T-helper 22 cell (primary cell): ENCODE measurements around the gene SLC15A3.

Experiments used
- DNase-seq: peaks from one replicate; pipeline ENCODE4 v3.0.0-alpha.2; 2020; ENCODE audit warnings: low read depth

Gene SLC15A3

GRCh38 chr11:60951904-60952741 lies at the start of gene SLC15A3:
SLC15A3 (minus strand) TSS chr11:60952176; CDS start chr11:60951551, 625 bp downstream.
- DNase-seq, result no peak

DNA sequence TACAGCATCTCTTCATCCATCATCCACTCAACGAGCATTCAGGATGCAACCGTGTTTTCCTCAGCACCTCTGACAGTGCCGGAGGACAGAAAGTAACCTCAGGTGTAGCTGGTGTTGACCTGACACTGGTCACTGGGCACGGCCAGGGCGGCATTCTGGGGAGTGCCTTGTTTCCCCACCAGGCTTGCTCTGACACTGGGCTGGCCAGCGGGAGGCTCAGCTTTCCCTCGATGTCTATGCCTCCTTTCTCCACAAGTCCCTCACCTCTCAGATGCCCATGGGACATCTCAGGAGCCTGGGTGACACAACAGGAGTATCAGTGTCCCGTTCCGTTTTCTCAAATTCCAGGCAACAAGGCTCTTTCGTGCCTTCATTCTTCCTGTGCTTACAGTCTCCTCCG lies 48.5 kb upstream of the SLC15A3 start:
- DNase-seq, result no peak

- DNase-seq, result no peak
These were observed 44.6 kb upstream of the SLC15A3 start for GRCh38 chr11:60996381-60997138.

GRCh38 chr11:60995798-60996197 lies 43.8 kb upstream of the SLC15A3 start:
- DNase-seq, result no peak

- no peak for DNase-seq
These were observed 42.6 kb upstream of the SLC15A3 start for GRCh38 chr11:60994541-60995080.

- no peak for DNase-seq
These were observed 41.6 kb upstream of the SLC15A3 start for GRCh38 chr11:60993615-60994014.

DNA sequence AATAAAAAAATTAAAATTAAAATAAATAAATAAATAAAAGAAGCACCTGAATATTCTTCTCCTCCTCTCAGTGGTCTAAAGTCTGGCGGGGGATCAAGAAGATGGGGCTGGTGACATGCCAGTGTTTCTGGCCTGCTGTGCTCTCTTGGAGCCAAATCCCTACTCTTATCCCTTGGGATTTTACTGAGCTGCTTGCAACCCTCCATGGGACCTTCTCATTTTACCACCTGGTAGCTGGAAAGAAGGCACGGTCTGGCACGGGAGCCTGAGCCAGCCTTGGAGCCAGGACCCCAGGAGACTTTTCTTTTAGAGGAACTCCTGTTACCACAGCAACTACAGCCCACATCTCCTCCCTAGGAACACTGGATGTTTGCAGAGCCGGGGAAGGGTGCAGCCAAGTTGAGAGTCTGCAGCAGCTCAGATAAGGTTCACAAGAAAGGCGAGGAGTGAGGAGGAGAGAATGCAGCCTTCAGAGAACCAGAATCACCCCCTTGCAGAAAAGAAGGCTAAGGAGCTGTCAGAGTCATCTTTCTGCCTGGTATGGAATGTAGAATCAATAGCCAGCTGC lies 41.0 kb upstream of the SLC15A3 start:
- DNase-seq, result no peak

DNA sequence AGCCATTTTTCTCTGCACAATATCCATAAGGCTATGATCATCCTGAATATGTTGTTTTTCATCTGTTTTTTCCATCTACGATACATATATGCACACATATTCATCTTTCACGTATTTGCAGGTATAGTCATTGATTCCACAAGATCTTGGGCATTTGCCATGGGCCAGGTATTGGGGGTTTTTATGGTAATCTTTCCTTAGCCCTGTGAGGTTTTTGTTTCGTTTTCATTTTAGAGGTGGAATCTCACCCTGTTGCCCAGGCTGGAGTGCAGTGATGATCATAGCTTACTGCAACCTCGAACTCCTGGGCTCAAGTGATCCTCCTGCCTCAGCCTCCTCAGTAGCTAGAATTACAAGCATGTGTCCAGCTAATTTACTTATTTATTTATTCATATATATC lies 39.5 kb upstream of the SLC15A3 start:
- DNase-seq, result no peak

- no peak for DNase-seq
These were observed 37.2 kb upstream of the SLC15A3 start for GRCh38 chr11:60989093-60989650.

- DNase-seq, result no peak
These were observed 36.7 kb upstream of the SLC15A3 start for GRCh38 chr11:60988658-60989057.

- DNase-seq, result peak; percentile 54
These were observed 35.8 kb upstream of the SLC15A3 start for GRCh38 chr11:60987577-60988277.

- DNase-seq, result peak; percentile 96
These were observed 34.3 kb upstream of the SLC15A3 start for GRCh38 chr11:60985991-60986915.

DNA sequence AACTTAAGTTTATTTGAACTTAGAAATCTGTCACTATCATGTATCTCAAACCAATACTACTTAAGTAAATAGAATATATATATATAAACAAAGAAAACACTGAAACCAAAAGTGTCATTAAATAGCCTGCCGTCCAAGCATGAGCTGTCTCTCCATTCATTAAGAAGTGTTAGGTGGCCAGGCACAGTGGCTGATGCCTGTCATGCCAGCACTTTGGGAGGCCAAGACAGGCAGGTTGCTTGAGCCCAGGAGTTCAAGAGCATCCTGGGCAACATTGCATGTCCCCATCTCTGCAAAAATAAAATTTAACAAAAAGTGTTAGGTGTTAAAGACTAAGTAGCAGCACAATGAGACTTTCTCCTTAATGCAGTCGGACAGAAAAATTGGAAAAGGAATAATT lies 33.5 kb upstream of the SLC15A3 start:
- no peak for DNase-seq

DNA sequence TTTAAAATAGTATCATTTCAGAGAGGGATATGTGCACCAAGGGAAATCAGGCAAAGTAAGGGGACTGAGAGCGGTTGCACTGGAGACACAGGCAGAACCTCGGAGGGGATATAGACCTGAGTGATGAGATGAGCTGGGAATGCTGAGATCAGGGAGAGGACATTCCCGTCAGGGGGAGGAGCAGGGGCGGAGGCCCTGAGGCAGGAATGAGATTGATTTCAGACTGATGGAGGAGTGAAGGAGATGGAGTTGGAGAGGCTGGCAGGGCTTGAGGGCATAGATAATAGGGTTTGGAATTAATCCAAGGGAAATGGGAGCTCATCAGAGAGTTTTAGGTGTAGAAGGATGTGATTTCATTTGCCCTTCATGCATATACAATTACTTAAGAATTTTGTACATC lies 32.7 kb upstream of the SLC15A3 start:
- DNase-seq, result no peak

GRCh38 chr11:60984149-60984548 lies 32.2 kb upstream of the SLC15A3 start:
- DNase-seq, result no peak

DNA sequence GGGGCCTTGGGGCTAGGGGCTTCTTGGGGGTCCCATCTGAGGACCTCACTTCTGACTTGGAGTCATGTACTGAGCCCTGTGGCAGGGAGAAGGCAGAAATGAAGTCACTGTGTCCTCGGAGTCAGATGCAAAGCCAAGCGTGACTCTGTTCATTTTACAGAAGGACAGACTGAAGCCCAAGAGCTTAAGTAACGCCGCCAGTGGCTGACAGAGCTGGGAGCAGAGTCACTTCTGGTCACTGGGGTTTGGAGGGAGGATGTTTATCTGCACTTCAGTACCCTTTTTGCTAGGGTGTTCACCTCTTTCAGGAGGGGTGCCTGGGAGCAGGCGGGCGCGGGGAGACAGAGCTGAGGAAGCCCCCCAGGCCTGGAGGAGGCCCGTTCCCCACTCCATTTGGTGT lies 30.2 kb upstream of the SLC15A3 start:
- DNase-seq, result no peak

DNA sequence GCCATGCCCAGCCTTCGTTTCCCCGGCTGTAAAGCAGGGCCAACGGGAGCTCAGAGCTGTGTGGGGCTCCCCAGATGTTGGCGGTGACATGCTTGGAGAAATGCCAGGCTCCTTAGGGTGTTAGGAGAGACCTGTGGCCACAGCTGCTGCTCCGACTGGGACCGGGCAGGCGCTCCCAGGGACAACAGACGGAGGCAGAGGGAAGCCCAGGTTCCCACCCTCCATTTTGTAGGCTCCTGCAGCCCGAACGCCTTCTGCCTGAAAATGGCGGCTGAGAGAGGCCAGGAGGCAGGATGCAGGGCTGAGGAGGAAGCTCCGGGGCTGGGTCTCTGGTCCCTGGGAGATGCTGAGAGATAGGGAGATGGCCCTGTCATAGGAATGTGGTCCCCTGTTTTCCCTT lies 29.5 kb upstream of the SLC15A3 start:
- no peak for DNase-seq

GRCh38 chr11:60978546-60979380 lies 26.8 kb upstream of the SLC15A3 start:
- DNase-seq, result peak; percentile 58

GRCh38 chr11:60977836-60978235 lies 25.9 kb upstream of the SLC15A3 start:
- no peak for DNase-seq

DNA sequence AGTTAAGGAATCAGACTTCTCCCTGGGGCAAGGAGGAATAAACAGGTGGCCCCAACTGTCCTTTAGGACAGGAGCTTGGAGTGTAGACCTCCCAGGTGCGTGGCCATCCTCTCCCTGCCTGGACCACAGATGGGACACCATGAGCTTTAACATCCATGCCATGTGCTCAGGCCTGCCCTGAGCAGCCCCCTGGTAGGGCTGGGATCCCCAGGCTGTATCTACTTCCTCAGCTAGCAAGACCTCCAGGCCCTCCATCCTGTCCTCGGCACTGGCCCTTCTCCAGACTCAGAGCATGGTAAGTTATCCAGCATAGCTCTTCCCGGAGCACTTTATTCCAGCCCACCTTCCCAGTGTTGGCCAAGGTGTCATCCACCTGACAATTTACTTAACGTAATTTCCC lies 25.2 kb upstream of the SLC15A3 start:
- DNase-seq, result no peak
